Transverse colon (tissue), 4 donors: ENCODE data around the gene KRT3. TPM values are rescaled to one million over a fixed set of nuclear protein-coding genes. Genes with fewer than 3 reads are reported as not detected.

ENCODE experiments used
- DNase-seq: peaks from one replicate; pipeline ENCODE4 v3.0.0-alpha.2; 2019
- H3K27ac ChIP-seq, 4 donors: fragments of 200-600 bp; sonication (generic); 2 replicates each; pipeline ENCODE4 v1.5.1; 2016 to 2018; ENCODE audit warnings: inconsistent platforms in 4 of 4
- H3K27me3 ChIP-seq: fragments of 200-600 bp; sonication (generic); 2 replicates; pipeline ENCODE4 v1.5.1; 2017; ENCODE audit warnings: inconsistent platforms
- H3K36me3 ChIP-seq, 4 donors: fragments of 200-600 bp; sonication (generic); 2 replicates each; pipeline ENCODE4 v1.5.1; 2017 to 2019; ENCODE audit warnings: inconsistent platforms in 4 of 4
- H3K4me1 ChIP-seq, 4 donors: fragments of 200-600 bp; sonication (generic); 2 replicates each; pipeline ENCODE4 v1.5.1; 2017 to 2020; ENCODE audit warnings: inconsistent platforms in 4 of 4
- H3K4me3 ChIP-seq, 4 donors: fragments of 200-600 bp; sonication (generic); 1 replicate in 1 of 4; 2 replicates in 3 of 4; pipeline versions ENCODE4 v1.5.1 to v1.6.1; 2017 to 2019; ENCODE audit warnings: inconsistent platforms in 4 of 4
- H3K9me3 ChIP-seq, 2 donors: fragments of 200-600 bp; sonication (generic); 2 replicates each; pipeline ENCODE4 v1.5.1; 2017 to 2019; ENCODE audit warnings: inconsistent platforms in 2 of 2
- EP300 ChIP-seq: sonication (generic); formaldehyde crosslinking; IDR thresholded peaks from one replicate; pipeline ENCODE4 v1.6.1; 2017; ENCODE audit warnings: antibody characterized with exemption, low read depth
- POLR2A ChIP-seq: fragments of 450-650 bp; IDR thresholded peaks from one replicate; pipeline ENCODE4 v1.6.1; 2016; ENCODE audit warnings: antibody characterized with exemption, mild to moderate bottlenecking, moderate library complexity
- POLR2AphosphoS5 ChIP-seq, 3 donors: sonication (generic); formaldehyde crosslinking; IDR thresholded peaks; one replicate each; pipeline ENCODE4 v1.6.1; 2016; ENCODE audit warnings: antibody characterized with exemption in 3 of 3
- WGBS, 2 donors: methylation state at CpG; one replicate each; pipeline ENCODE4 v1.1.5; 2018; ENCODE audit warnings: low coverage in 1 of 2; 5-methylcytosine and 5-hydroxymethylcytosine counted together
- in situ Hi-C, 4 donors: fragments of 200-750 bp; cut with MboI; loops; one replicate each; pipeline versions ENCODE4 v1.15.0 to v1.15.1; 2017; ENCODE audit warnings: low sequenced_read_pairs in 3 of 4, low pct_ligation_motif_present in 1 of 4, low pct_unique_long_range_greater_than_20kb in 1 of 4
- intact Hi-C: fragments of 100-400 bp; cut with DNase I; formaldehyde crosslinking; loops from one replicate; pipeline ENCODE4 v1.15.1; 2023; ENCODE audit warnings: low total_unique reads
- total RNA-seq, 4 donors: library from RNA; depleted of rRNA; stranded (reverse); fragments of >200 nt; gene quantifications; one replicate each; pipeline ENCODE4 v1.1.0, GENCODE V29; 2016
- TF ChIP-seq, protein P1 (sequence below), 5 experiments: fragments of 200-600 bp in 3 of 5; fragments of 450-650 bp in 2 of 5; sonication (generic) in 3 of 5; IDR thresholded peaks; 1 replicate in 2 of 5; 2 replicates in 3 of 5; pipeline ENCODE4 v1.5.1; 2016 to 2017; ENCODE audit warnings: antibody characterized with exemption in 5 of 5, inconsistent platforms in 3 of 5, mild to moderate bottlenecking in 2 of 5, moderate library complexity in 1 of 5

KRT3 gene
- total RNA-seq, 4 donors from 2014 or later = not detected

DNA sequence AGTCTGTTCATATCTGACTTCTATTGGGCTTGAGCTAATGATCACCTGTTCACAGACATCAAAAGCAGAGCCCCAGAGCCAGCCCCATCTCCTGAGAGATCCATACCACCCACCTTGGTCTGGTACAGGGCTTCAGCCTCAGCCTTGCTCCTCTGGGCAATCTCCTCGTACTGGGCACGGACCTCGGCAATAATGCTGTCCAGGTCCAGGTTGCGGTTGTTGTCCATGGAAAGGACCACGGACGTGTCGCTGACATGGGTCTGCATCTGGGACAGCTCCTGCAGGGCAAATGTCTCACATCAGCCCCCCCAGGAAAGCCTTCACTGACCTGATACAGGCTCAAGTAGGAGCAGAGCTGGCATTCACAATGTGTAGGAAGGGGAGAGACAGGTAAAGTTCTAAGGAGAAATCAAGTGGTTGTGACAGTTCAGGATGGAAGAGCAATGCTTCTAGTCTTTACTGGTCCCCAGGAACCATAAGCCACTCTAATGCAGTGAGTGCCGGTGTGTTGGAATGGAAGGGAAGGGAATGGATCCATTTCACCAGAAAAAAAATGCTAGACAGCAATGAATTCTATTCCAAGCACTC lies 12.8 kb upstream of the KRT3 start:
- 90 to 94% methylated on average over 1 to 8 of the region's 8 CpGs for WGBS, 2 donors
- no peaks in the 10 kb centered on the region for H3K27me3 ChIP-seq
- intact Hi-C loops (no loop called here), in situ Hi-C loops (no loop called here)
- H3K27ac ChIP-seq = no peak overlapping the region
- H3K4me1 ChIP-seq = no peaks in the 10 kb centered on the region
- DNase-seq = no peak
- H3K36me3 ChIP-seq = no peaks in the 10 kb centered on the region
- no peak overlapping the region for H3K4me3 ChIP-seq
- H3K9me3 ChIP-seq = no peaks in the 10 kb centered on the region
- no peak for TF ChIP-seq POLR2A
- TF ChIP-seq, protein P1, sequence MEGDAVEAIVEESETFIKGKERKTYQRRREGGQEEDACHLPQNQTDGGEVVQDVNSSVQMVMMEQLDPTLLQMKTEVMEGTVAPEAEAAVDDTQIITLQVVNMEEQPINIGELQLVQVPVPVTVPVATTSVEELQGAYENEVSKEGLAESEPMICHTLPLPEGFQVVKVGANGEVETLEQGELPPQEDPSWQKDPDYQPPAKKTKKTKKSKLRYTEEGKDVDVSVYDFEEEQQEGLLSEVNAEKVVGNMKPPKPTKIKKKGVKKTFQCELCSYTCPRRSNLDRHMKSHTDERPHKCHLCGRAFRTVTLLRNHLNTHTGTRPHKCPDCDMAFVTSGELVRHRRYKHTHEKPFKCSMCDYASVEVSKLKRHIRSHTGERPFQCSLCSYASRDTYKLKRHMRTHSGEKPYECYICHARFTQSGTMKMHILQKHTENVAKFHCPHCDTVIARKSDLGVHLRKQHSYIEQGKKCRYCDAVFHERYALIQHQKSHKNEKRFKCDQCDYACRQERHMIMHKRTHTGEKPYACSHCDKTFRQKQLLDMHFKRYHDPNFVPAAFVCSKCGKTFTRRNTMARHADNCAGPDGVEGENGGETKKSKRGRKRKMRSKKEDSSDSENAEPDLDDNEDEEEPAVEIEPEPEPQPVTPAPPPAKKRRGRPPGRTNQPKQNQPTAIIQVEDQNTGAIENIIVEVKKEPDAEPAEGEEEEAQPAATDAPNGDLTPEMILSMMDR (IDR thresholded peaks at IDR 0.05) = no peak
- TF ChIP-seq POLR2AphosphoS5 (IDR thresholded peaks at IDR 0.05) = no peak
- TF ChIP-seq EP300 = no peak

DNA sequence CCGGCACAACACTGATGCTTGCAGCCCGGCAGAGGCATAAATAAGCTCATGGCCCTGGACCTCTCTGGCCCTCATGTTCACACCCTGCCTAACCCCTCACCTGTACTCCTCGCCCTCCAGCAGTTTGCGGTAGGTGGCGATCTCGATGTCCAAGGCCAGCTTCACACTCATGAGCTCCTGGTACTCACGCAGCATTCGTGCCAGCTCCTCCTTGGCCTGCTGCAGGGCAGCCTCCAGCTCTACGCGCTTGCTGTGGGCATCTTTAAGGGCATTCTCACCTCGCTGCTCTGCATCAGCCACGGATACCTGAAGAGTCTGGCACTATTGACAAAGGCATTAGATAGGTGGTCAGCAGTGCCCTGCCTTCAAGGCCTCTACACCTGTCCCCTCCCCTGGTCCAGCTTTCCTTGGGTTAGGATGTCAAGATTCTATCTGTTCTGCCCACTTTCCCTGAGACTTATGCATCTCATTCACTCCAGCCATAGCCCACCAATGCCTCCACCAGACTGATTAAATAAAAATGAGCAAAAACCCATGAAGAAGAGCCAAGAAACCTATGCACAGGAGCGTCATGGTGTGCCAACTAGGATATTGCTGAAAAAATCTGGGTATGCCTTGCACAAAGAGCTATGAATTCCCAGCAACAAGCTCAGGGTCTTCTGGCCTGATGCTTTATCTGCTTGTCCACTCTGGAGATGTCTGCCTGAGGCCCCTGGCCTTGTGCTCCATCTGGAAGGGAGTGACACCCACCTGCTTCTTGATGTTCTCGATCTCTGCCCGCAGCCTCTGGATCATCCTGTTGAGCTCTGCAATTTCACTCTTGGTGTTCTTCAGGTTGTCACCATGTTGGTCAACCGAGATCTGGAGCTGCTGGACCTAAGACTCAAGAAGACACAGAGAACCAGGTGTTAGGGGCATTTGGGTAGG lies 11.9 kb upstream of the KRT3 start:
- intact Hi-C loops (no loop called here), in situ Hi-C loops (no loop called here)
- no peaks in the 10 kb centered on the region for H3K9me3 ChIP-seq
- H3K36me3 ChIP-seq = no peaks in the 10 kb centered on the region
- DNase-seq = no peak
- no peaks in the 10 kb centered on the region for H3K27me3 ChIP-seq
- no peaks in the 10 kb centered on the region for H3K4me1 ChIP-seq
- no peak overlapping the region for H3K27ac ChIP-seq
- 68 to 83% methylated on average over 3 to 16 of the region's 16 CpGs for WGBS, 2 donors
- TF ChIP-seq POLR2AphosphoS5 (IDR thresholded peaks at IDR 0.05) = no peak
- TF ChIP-seq, protein P1 (IDR thresholded peaks at IDR 0.05) = no peak
- no peak for TF ChIP-seq EP300
- no peak for TF ChIP-seq POLR2A
- H3K4me3 ChIP-seq = no peak overlapping the region

DNA sequence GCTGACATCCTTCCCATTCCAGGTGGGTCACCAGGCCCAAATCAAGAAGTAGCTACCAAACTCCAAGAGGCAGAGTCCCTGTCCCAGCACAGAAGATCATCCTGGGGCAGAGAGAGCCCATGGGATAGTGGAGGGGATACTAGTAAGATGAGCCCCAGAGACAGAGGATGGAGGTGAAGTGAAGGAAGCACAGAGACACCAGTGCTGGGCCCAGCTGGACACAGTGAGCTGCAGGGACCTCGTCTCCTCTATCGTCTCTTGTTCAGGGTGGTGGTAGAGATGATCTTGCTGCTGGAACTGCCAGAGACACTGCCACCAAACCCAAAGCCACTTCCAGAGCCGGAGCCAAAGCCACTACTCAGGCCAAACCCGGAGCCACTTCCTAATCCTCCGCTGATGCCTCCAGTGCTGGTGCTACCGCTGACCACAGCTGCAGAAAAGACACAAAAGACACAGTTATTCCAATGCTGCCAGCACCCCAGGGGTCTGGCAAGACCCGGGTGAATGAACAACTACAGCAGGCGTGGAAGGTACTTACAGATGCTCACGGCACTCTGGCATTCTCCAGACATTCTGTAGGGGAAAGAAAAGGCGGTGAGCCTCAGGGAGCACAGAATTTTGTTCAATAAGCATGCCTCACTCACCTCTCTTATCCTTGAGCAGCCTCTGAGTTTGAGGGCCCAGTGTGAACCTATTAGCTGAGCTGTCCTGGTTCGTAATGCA lies 11.1 kb upstream of the KRT3 start:
- H3K27ac ChIP-seq = no peak overlapping the region
- H3K36me3 ChIP-seq = no peaks in the 10 kb centered on the region
- no peaks in the 10 kb centered on the region for H3K4me1 ChIP-seq
- no peaks in the 10 kb centered on the region for H3K27me3 ChIP-seq
- intact Hi-C loops = no loop called here
- H3K9me3 ChIP-seq = no peaks in the 10 kb centered on the region
- H3K4me3 ChIP-seq = no peak overlapping the region
- in situ Hi-C loops = no loop called here
- no peak for DNase-seq
- 80% methylated on average over 11 of the region's 11 CpGs; no CpG with 5 or more reads in 1 of the 2 donors for WGBS, 2 donors
- TF ChIP-seq, protein P1 (IDR thresholded peaks at IDR 0.05) = no peak

DNA sequence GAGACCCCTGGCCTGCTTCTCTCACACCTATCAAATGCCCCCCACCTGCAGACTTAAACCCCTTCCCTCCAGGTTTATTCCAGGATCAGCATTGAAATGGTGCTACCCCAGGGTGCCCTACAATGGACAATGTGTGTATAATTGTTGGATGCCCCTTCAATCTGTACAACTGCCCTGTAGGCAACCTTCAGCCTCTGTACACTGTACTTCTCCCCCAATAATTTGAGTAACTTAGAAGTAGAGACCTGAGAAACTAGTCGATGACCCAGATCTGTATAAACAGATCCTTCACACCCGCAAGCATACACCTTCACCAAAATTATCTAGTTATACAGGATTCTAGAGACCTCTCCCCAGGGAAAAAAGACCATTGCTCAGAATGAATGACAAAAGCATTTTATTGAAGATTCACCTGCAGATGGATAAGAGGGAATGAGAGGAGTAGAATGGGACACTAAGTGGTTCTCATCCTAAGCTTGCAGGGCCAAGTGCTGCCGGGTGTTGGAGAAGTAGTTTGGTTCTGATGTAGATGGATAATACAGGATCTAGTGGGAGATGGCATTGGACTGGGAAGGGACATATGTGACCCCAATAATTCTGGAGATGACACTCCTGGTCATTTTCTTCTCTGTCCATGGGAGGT lies 10.4 kb upstream of the KRT3 start:
- no peak overlapping the region for H3K27ac ChIP-seq
- H3K36me3 ChIP-seq = no peaks in the 10 kb centered on the region
- intact Hi-C loops = no loop called here
- in situ Hi-C loops = no loop called here
- TF ChIP-seq POLR2A (no peak), POLR2AphosphoS5 (IDR thresholded peaks at IDR 0.05) (no peak), EP300 (no peak)
- TF ChIP-seq, protein P1 (IDR thresholded peaks at IDR 0.05) = no peak
- no peaks in the 10 kb centered on the region for H3K9me3 ChIP-seq
- no peaks in the 10 kb centered on the region for H3K4me1 ChIP-seq
- H3K4me3 ChIP-seq = no peak overlapping the region
- no peak for DNase-seq
- 94 to 100% methylated on average over 1 to 3 of the region's 3 CpGs for WGBS, 2 donors
- no peaks in the 10 kb centered on the region for H3K27me3 ChIP-seq
